GM12891 (cell line): Measurements from ENCODE around the gene KRTAP5-3.

Experiments used
- POLR2A ChIP-seq: IDR thresholded peaks from 2 replicates; pipeline ENCODE4 v1.6.1; 2011; ENCODE audit warnings: low read depth, low read length, control low read depth
- POLR2AphosphoS5 ChIP-seq: IDR thresholded peaks from 2 replicates; pipeline ENCODE4 v1.6.1; 2011; ENCODE audit warnings: low read depth, low read length, control low read depth
- SPI1 ChIP-seq: IDR thresholded peaks from 2 replicates; pipeline ENCODE4 v1.6.1; 2011; ENCODE audit warnings: low read depth, low read length, control low read depth
- TAF1 ChIP-seq: IDR thresholded peaks from 2 replicates; pipeline ENCODE4 v1.6.1; 2011; ENCODE audit warnings: low read depth, low read length, control low read depth

- TF ChIP-seq POLR2A (no peak), POLR2AphosphoS5 (no peak), SPI1 (no peak), TAF1 (no peak)
Observed at GRCh38 chr11:1642288-1643145, 34.3 kb upstream of the KRTAP5-3 start.
